ENCODE data around the gene MYLK. TPM values are rescaled to one million over a fixed set of nuclear protein-coding genes. Genes with fewer than 3 reads are reported as not detected.
"Not testable (repeated sequence)": the region's sequence is repeated elsewhere in the genome, so short reads cannot be mapped to it uniquely, and the experiment has no call there.

MYLK gene
- total RNA-seq, 1 donor from 2014 or later = 46.2 TPM

GRCh38 chr3:123753286-123753685 is 130.8 kb downstream of the MYLK start:
- DNase-seq (ENCODE audit: low read depth) = no peak

- DNase-seq (ENCODE audit: low read depth) = no peak
Observed at GRCh38 chr3:123752228-123752627, 131.9 kb downstream of the MYLK start.

- DNase-seq (ENCODE audit: low read depth) = no peak
Observed at GRCh38 chr3:123751433-123751832, 132.7 kb downstream of the MYLK start.

- peak; percentile 94 for DNase-seq (ENCODE audit: low read depth)
Observed at GRCh38 chr3:123750659-123751420, 133.3 kb downstream of the MYLK start.

GRCh38 chr3:123750209-123750608 is 133.9 kb downstream of the MYLK start:
- DNase-seq (ENCODE audit: low read depth) = no peak

- DNase-seq (ENCODE audit: low read depth) = peak; percentile 83
Observed at GRCh38 chr3:123749711-123750110, 134.4 kb downstream of the MYLK start.

- no peak for DNase-seq (ENCODE audit: low read depth)
Observed at GRCh38 chr3:123745184-123745855, 138.8 kb downstream of the MYLK start.

GRCh38 chr3:123744064-123744463 is 140.1 kb downstream of the MYLK start:
- DNase-seq (ENCODE audit: low read depth) = no peak

- DNase-seq (ENCODE audit: low read depth) = no peak
Observed at GRCh38 chr3:123743121-123743520, 141.0 kb downstream of the MYLK start.

- DNase-seq (ENCODE audit: low read depth) = no peak
Observed at GRCh38 chr3:123741041-123741511, 143.1 kb downstream of the MYLK start.

- no peak for DNase-seq (ENCODE audit: low read depth)
Observed at GRCh38 chr3:123740391-123740822, 143.7 kb downstream of the MYLK start.

GRCh38 chr3:123739754-123740153 is 144.4 kb downstream of the MYLK start:
- no peak for DNase-seq (ENCODE audit: low read depth)

GRCh38 chr3:123739106-123739505 is 145.0 kb downstream of the MYLK start:
- DNase-seq (ENCODE audit: low read depth) = no peak

GRCh38 chr3:123738522-123738921 is 145.6 kb downstream of the MYLK start:
- DNase-seq (ENCODE audit: low read depth) = not testable (repeated sequence)

- no peak for DNase-seq (ENCODE audit: low read depth)
Observed at GRCh38 chr3:123737168-123737567, 147.0 kb downstream of the MYLK start.

- DNase-seq (ENCODE audit: low read depth) = no peak
Observed at GRCh38 chr3:123735456-123735855, 148.7 kb downstream of the MYLK start.

- DNase-seq (ENCODE audit: low read depth) = peak; percentile 72
Observed at GRCh38 chr3:123734527-123734902, 149.6 kb downstream of the MYLK start.

- DNase-seq (ENCODE audit: low read depth) = peak; percentile 95
Observed at GRCh38 chr3:123733805-123734526, 150.2 kb downstream of the MYLK start.

GRCh38 chr3:123733341-123733740 is 150.8 kb downstream of the MYLK start:
- no peak for DNase-seq (ENCODE audit: low read depth)

GRCh38 chr3:123732447-123732846 is 151.7 kb downstream of the MYLK start:
- DNase-seq (ENCODE audit: low read depth) = peak; percentile 86

GRCh38 chr3:123730829-123731228 is 153.3 kb downstream of the MYLK start:
- DNase-seq (ENCODE audit: low read depth) = no peak

- no peak for DNase-seq (ENCODE audit: low read depth)
Observed at GRCh38 chr3:123728991-123729390, 155.1 kb downstream of the MYLK start.
